IMR-90 (cell line): ENCODE measurements around the gene SNAPIN. TPM values are rescaled to one million over a fixed set of nuclear protein-coding genes. Genes with fewer than 3 reads are reported as not detected.

Experiments
- ATAC-seq: fragments of 200-7000 bp; cut with Tn5 transposase; 2 replicates; pipeline ENCODE4 v1.9.1; 2020; ENCODE audit warnings: low read depth, mild to moderate bottlenecking, moderate library complexity
- BruUV-seq: library from RNA; stranded (reverse); fragments of 400-500 nt; replicated peaks from 2 replicates; lab custom pipeline; 2021; lab: Mats Ljungman, UMichigan
- CTCF ChIA-PET: fragments of 300-600 bp; formaldehyde crosslinking; extraction: SDS; loops from one replicate; lab custom pipeline; 2021; ENCODE audit warnings: antibody characterized with exemption; lab: Yijun Ruan, JAX
- POLR2A ChIA-PET: fragments of 300-600 bp; sonication (Branson Sonifier 250); formaldehyde crosslinking; loops from one replicate; lab custom pipeline; 2022; ENCODE audit warnings: antibody characterized with exemption; ENCODE audit not compliant: unreplicated experiment; lab: Charles Lee
- DNase-seq: peaks from one replicate; pipeline ENCODE4 v3.0.0; 2013
- H2AFZ ChIP-seq: replicated peaks from 2 replicates; pipeline ENCODE3; 2013; ENCODE audit warnings: low read length, mild to moderate bottlenecking; ENCODE audit not compliant: poor library complexity
- H2AK5ac ChIP-seq: 2 replicates; pipeline ENCODE4 v1.6.1; 2013; ENCODE audit warnings: low read depth, low read length, inconsistent platforms
- H2AK9ac ChIP-seq: replicated peaks from 2 replicates; pipeline ENCODE3; 2013; ENCODE audit warnings: mild to moderate bottlenecking, low read depth, low read length, moderate library complexity; ENCODE audit not compliant: poor library complexity
- H2BK120ac ChIP-seq: 2 replicates; pipeline ENCODE4 v1.6.1; 2013; ENCODE audit warnings: low read depth, low read length, inconsistent platforms
- H2BK15ac ChIP-seq: 3 replicates; pipeline ENCODE4 v1.6.1; 2013; ENCODE audit warnings: low read depth, low read length, inconsistent platforms
- H2BK20ac ChIP-seq: 2 replicates; pipeline ENCODE4 v1.6.1; 2013; ENCODE audit warnings: low read depth, mild to moderate bottlenecking, inconsistent platforms, low read length, moderate library complexity
- H2BK5ac ChIP-seq: 2 replicates; pipeline ENCODE4 v1.6.1; 2013; ENCODE audit warnings: mild to moderate bottlenecking, low read depth, low read length, inconsistent platforms; ENCODE audit not compliant: poor library complexity, severe bottlenecking
- H3K14ac ChIP-seq: replicated peaks from 2 replicates; pipeline ENCODE4 v1.6.1; 2013; ENCODE audit warnings: low read depth, low read length, inconsistent platforms
- H3K18ac ChIP-seq: 2 replicates; pipeline ENCODE4 v1.6.1; 2013; ENCODE audit warnings: low read depth, low read length, control low read depth
- H3K23ac ChIP-seq: 2 replicates; pipeline ENCODE4 v1.6.1; 2013; ENCODE audit warnings: low read depth, low read length, inconsistent platforms
- H3K27ac ChIP-seq: 2 replicates; pipeline ENCODE4 v1.5.1; 2013; ENCODE audit warnings: mild to moderate bottlenecking, control low read depth, low read length; ENCODE audit not compliant: insufficient read depth
- H3K27me3 ChIP-seq: 2 replicates; pipeline ENCODE4 v1.6.1; 2013; ENCODE audit warnings: low read length; ENCODE audit not compliant: control insufficient read depth, insufficient read depth
- H3K36me3 ChIP-seq: 2 replicates; pipeline ENCODE4 v1.6.1; 2013; ENCODE audit warnings: low read length, mixed read lengths; ENCODE audit not compliant: control insufficient read depth, insufficient read depth
- H3K4ac ChIP-seq: 2 replicates; pipeline ENCODE4 v1.6.1; 2013; ENCODE audit warnings: low read depth, low read length, inconsistent platforms
- H3K4me1 ChIP-seq: 2 replicates; pipeline ENCODE4 v1.6.1; 2013; ENCODE audit warnings: low read length, mixed read lengths; ENCODE audit not compliant: control insufficient read depth, insufficient read depth
- H3K4me2 ChIP-seq: 2 replicates; pipeline ENCODE4 v1.6.1; 2013; ENCODE audit warnings: low read depth, mild to moderate bottlenecking, control low read depth, low read length, moderate library complexity
- H3K4me3 ChIP-seq: 2 replicates; pipeline ENCODE4 v1.5.1; 2013; ENCODE audit warnings: low read depth, mild to moderate bottlenecking, control low read depth, low read length, moderate library complexity; ENCODE audit not compliant: insufficient read depth
- H3K56ac ChIP-seq: 2 replicates; pipeline ENCODE4 v1.6.1; 2013; ENCODE audit warnings: low read length, inconsistent platforms; ENCODE audit not compliant: insufficient read depth; ENCODE audit errors: extremely low read depth
- H3K79me1 ChIP-seq, 2 experiments: 2 replicates each; pipeline ENCODE4 v1.6.1; 2013; ENCODE audit warnings: low read length in 2 of 2, inconsistent platforms in 1 of 2, low read depth in 1 of 2
- H3K9ac ChIP-seq: 2 replicates; pipeline ENCODE4 v1.6.1; 2013; ENCODE audit warnings: low read depth, low read length, control low read depth
- H3K9me1 ChIP-seq: 2 replicates; pipeline ENCODE4 v1.6.1; 2013; ENCODE audit warnings: low read length, inconsistent platforms; ENCODE audit not compliant: insufficient read depth
- H3K9me3 ChIP-seq: 2 replicates; pipeline ENCODE4 v1.6.1; 2013; ENCODE audit warnings: low read length; ENCODE audit not compliant: control insufficient read depth, insufficient read depth
- H4K20me1 ChIP-seq: 2 replicates; pipeline ENCODE4 v1.6.1; 2013; ENCODE audit warnings: low read length, inconsistent platforms; ENCODE audit not compliant: insufficient read depth
- H4K5ac ChIP-seq: 2 replicates; pipeline ENCODE4 v1.6.1; 2013; ENCODE audit warnings: mild to moderate bottlenecking, low read depth, low read length, control low read depth
- H4K8ac ChIP-seq, 2 experiments: 2 replicates each; pipeline ENCODE4 v1.6.1; 2013; ENCODE audit warnings: low read depth in 2 of 2, low read length in 2 of 2, control low read depth in 1 of 2, inconsistent platforms in 1 of 2
- H4K91ac ChIP-seq: 2 replicates; pipeline ENCODE4 v1.6.1; 2013; ENCODE audit warnings: low read depth, low read length, inconsistent platforms; ENCODE audit not compliant: insufficient read depth
- BHLHE40 ChIP-seq: fragments of 150-350 bp; IDR thresholded peaks from 2 replicates; pipeline ENCODE4 v1.6.1; 2016; ENCODE audit warnings: mild to moderate bottlenecking, low read depth, low read length
- CEBPB ChIP-seq: IDR thresholded peaks from 2 replicates; pipeline ENCODE4 v1.6.1; 2012; ENCODE audit warnings: low read depth, low read length, improper control_type of control experiment
- FOS ChIP-seq: fragments of 150-350 bp; IDR thresholded peaks from 2 replicates; pipeline ENCODE4 v1.6.1; 2016; ENCODE audit warnings: low read depth, low read length
- RFX5 ChIP-seq: IDR thresholded peaks from 2 replicates; pipeline ENCODE4 v1.8.0; 2012; ENCODE audit warnings: low read depth, mild to moderate bottlenecking, low read length, moderate library complexity
- SMC3 ChIP-seq: fragments of 150-350 bp; IDR thresholded peaks from 2 replicates; pipeline ENCODE4 v1.6.1; 2016; ENCODE audit warnings: low read depth, mild to moderate bottlenecking, antibody characterized with exemption, low read length, moderate library complexity
- WGBS, 2 experiments: methylation state at CpG; one replicate each; pipeline versions ENCODE4 v1.1.5 to v1.1.7; 2013; ENCODE audit warnings: missing lambda C conversion rate in 2 of 2; ENCODE audit not compliant: insufficient read length in 1 of 2; ENCODE audit errors: extremely low coverage in 2 of 2; 5-methylcytosine and 5-hydroxymethylcytosine counted together
- dilution Hi-C: fragments of 300-500 bp; cut with HindIII; formaldehyde crosslinking; loops from one replicate; pipeline ENCODE4 v1.14.3; 2018; ENCODE audit warnings: low sequenced_read_pairs; ENCODE audit not compliant: unreplicated experiment
- in situ Hi-C: fragments of 300-500 bp; cut with MboI; formaldehyde crosslinking; loops from 3 replicates; pipeline ENCODE4 v1.14.3; 2019; ENCODE audit warnings: low sequenced_read_pairs, inconsistent platforms, mixed read lengths
- intact Hi-C: fragments of 100-400 bp; cut with micrococcal nuclease; formaldehyde crosslinking; loops from 2 replicates; pipeline ENCODE4 v1.10.0; 2022
- polyA plus RNA-seq, 3 experiments: library from polyadenylated mRNA; depleted of rRNA; stranded (reverse); fragments of >200 nt; gene quantifications; 2 replicates each; pipeline ENCODE4 v1.2.3, GENCODE V29; 2012; ENCODE audit warnings: low replicate concordance in 1 of 3
- total RNA-seq: library from RNA; depleted of rRNA; stranded (reverse); fragments of >200 nt; gene quantifications from 2 replicates; pipeline ENCODE4 v1.2.3, GENCODE V29; 2012
- TF ChIP-seq, protein P1 (sequence below): fragments of 150-350 bp; IDR thresholded peaks from 2 replicates; pipeline ENCODE4 v1.6.1; 2017; ENCODE audit warnings: mild to moderate bottlenecking, antibody characterized with exemption, low read length, low read depth
- TF ChIP-seq, protein P2 (sequence below): conservative IDR thresholded peaks from 2 replicates; pipeline ENCODE4 v1.5.1; 2012; ENCODE audit warnings: mild to moderate bottlenecking, low read depth, low read length, improper control_type of control experiment

Gene SNAPIN
- total and polyA plus RNA-seq, 2 of the 4 experiments (the other 2 are of a cell fraction): 37.4 to 40.9 TPM

DNA sequence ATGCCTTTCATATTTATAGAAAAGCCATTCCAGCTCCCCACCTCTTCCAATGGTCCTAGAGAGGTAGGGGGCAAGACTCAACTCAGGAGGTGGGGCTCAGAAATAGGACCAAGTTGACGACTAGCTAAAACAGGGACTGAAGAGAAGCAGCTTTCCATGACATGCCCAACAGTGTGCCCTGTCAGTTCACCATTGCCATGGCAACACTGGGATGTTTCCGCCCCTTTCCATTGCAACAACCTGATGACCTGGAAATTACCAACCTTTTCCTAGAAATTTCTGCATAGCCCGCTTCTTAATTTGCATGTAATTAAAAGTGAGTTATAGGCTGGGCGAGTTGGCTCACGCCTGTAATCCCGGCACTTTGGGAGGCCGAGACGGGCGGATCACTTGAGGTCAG, 47.0 kb downstream of the SNAPIN start:
- Histone ChIP-seq H3K27me3 (peaks cover 2% of the 10 kb centered on the region; the same call in 1 of the 2 replicates), H2AK9ac (no peak overlapping the region), H3K4me1 (no peaks in the 10 kb centered on the region), H2BK20ac (no peak overlapping the region), H4K8ac (no peak overlapping the region), H2AFZ (no peak overlapping the region), H3K9ac (no peak overlapping the region), H4K20me1 (no peaks in the 10 kb centered on the region), H2BK120ac (no peak overlapping the region), H3K4me3 (no peak overlapping the region), H3K79me1 (no peaks in the 10 kb centered on the region), H3K4me2 (no peak overlapping the region), H4K91ac (no peak overlapping the region), H2AK5ac (no peak overlapping the region), H3K18ac (no peak overlapping the region), H3K9me3 (no peaks in the 10 kb centered on the region), H3K9me1 (no peaks in the 10 kb centered on the region), H3K14ac (no peak overlapping the region), H4K5ac (no peak overlapping the region), H3K23ac (no peak overlapping the region), H3K36me3 (no peaks in the 10 kb centered on the region), H2BK5ac (no peak overlapping the region), H3K27ac (no peak overlapping the region), H3K56ac (no peak overlapping the region), H3K4ac (no peak overlapping the region), H2BK15ac (no peak overlapping the region)
- no TSS peak for BruUV-seq
- POLR2A ChIA-PET: no interaction called here
- DNase-seq (no peak), ATAC-seq (no peak)
- WGBS, 2 experiments: 89% methylated on average over 3 of the region's 9 CpGs; no CpG with 5 or more reads in 1 of the 2 experiments
- dilution Hi-C loops (no loop called here), intact Hi-C loops (no loop called here), in situ Hi-C loops (no loop called here)
- CTCF ChIA-PET: no interaction called here
- TF ChIP-seq SMC3 (no peak), CEBPB (no peak), RFX5 (no peak), FOS (no peak), BHLHE40 (no peak)
- TF ChIP-seq, protein P1, sequence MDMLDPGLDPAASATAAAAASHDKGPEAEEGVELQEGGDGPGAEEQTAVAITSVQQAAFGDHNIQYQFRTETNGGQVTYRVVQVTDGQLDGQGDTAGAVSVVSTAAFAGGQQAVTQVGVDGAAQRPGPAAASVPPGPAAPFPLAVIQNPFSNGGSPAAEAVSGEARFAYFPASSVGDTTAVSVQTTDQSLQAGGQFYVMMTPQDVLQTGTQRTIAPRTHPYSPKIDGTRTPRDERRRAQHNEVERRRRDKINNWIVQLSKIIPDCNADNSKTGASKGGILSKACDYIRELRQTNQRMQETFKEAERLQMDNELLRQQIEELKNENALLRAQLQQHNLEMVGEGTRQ: no peak
- TF ChIP-seq, protein P2, sequence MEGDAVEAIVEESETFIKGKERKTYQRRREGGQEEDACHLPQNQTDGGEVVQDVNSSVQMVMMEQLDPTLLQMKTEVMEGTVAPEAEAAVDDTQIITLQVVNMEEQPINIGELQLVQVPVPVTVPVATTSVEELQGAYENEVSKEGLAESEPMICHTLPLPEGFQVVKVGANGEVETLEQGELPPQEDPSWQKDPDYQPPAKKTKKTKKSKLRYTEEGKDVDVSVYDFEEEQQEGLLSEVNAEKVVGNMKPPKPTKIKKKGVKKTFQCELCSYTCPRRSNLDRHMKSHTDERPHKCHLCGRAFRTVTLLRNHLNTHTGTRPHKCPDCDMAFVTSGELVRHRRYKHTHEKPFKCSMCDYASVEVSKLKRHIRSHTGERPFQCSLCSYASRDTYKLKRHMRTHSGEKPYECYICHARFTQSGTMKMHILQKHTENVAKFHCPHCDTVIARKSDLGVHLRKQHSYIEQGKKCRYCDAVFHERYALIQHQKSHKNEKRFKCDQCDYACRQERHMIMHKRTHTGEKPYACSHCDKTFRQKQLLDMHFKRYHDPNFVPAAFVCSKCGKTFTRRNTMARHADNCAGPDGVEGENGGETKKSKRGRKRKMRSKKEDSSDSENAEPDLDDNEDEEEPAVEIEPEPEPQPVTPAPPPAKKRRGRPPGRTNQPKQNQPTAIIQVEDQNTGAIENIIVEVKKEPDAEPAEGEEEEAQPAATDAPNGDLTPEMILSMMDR: no peak
